ENCODE measurements around the gene GPR146. TPM values are rescaled to one million over a fixed set of nuclear protein-coding genes. Genes with fewer than 3 reads are reported as not detected.

The GPR146 gene
- total RNA-seq, 1 donor = not detected

GRCh38 chr7:1053816-1054370 lies 9.5 kb downstream of the GPR146 start:
- no peak for TF ChIP-seq CTCF (IDR thresholded peaks at IDR 0.05; ENCODE audit: insufficient read depth, low read depth, low read length)
- no peak for DNase-seq (ENCODE audit: low read depth)
- H3K4me3 ChIP-seq (ENCODE audit: low read depth, low read length) = no peak overlapping the region

GRCh38 chr7:1054438-1054837 lies 10.1 kb downstream of the GPR146 start:
- no peak overlapping the region for H3K4me3 ChIP-seq (ENCODE audit: low read depth, low read length)
- DNase-seq (ENCODE audit: low read depth) = no peak
- TF ChIP-seq CTCF (IDR thresholded peaks at IDR 0.05; ENCODE audit: insufficient read depth, low read depth, low read length) = no peak

GRCh38 chr7:1054861-1055450 lies 10.6 kb downstream of the GPR146 start:
- peak; percentile 69 for DNase-seq (ENCODE audit: low read depth)
- no peak overlapping the region for H3K4me3 ChIP-seq (ENCODE audit: low read depth, low read length)
- TF ChIP-seq CTCF (IDR thresholded peaks at IDR 0.05; ENCODE audit: insufficient read depth, low read depth, low read length) = no peak

GRCh38 chr7:1055491-1055955 lies 11.2 kb downstream of the GPR146 start:
- no peak for DNase-seq (ENCODE audit: low read depth)
- no peak overlapping the region for H3K4me3 ChIP-seq (ENCODE audit: low read depth, low read length)
- TF ChIP-seq CTCF (IDR thresholded peaks at IDR 0.05; ENCODE audit: insufficient read depth, low read depth, low read length) = no peak

- no peak for TF ChIP-seq CTCF (IDR thresholded peaks at IDR 0.05; ENCODE audit: insufficient read depth, low read depth, low read length)
- no peak for DNase-seq (ENCODE audit: low read depth)
- H3K4me3 ChIP-seq (ENCODE audit: low read depth, low read length) = no peak overlapping the region
These were observed 11.8 kb downstream of the GPR146 start for GRCh38 chr7:1055956-1056784.

GRCh38 chr7:1056785-1057410 lies 12.6 kb downstream of the GPR146 start:
- TF ChIP-seq CTCF (IDR thresholded peaks at IDR 0.05; ENCODE audit: insufficient read depth, low read depth, low read length) = no peak
- no peak for DNase-seq (ENCODE audit: low read depth)

More at GRCh38 chr7:1056785-1057410, 12.6 kb downstream of the GPR146 start:
- H3K4me3 ChIP-seq (ENCODE audit: low read depth, low read length) = no peak overlapping the region

All from fibroblast of villous mesenchyme (primary cell).